DND-41 (cell line): Measurements from ENCODE around the gene VIT.
"Not testable (repeated sequence)": the region's sequence is repeated elsewhere in the genome, so short reads cannot be mapped to it uniquely, and the experiment has no call there.

ENCODE experiments used
- ATAC-seq: fragments of 200-7000 bp; cut with Tn5 transposase; 3 replicates; pipeline ENCODE4 v1.9.1; 2021; ENCODE audit warnings: low read depth; ENCODE audit not compliant: insufficient read depth
- DNase-seq: peaks from one replicate; pipeline ENCODE4 v3.0.0-alpha.2; 2020
- H2AFZ ChIP-seq: 2 replicates; pipeline ENCODE4 v1.6.0; 2012; ENCODE audit warnings: low read depth, low read length
- H3K27ac ChIP-seq: 2 replicates; pipeline ENCODE4 v1.5.1; 2012; ENCODE audit warnings: low read length, inconsistent platforms
- H3K27me3 ChIP-seq: fragments of 200-600 bp; sonication (generic); 2 replicates; pipeline ENCODE4 v1.6.0; 2012; ENCODE audit warnings: low read length, mild to moderate bottlenecking, inconsistent platforms; ENCODE audit not compliant: insufficient read depth, poor library complexity
- H3K36me3 ChIP-seq: 2 replicates; pipeline ENCODE4 v1.5.1; 2012; ENCODE audit warnings: low read length, inconsistent platforms; ENCODE audit not compliant: insufficient read depth
- H3K4me1 ChIP-seq: 2 replicates; pipeline ENCODE4 v1.5.1; 2012; ENCODE audit warnings: mild to moderate bottlenecking, low read length; ENCODE audit not compliant: insufficient read depth
- H3K4me2 ChIP-seq: 2 replicates; pipeline ENCODE4 v1.6.0; 2012; ENCODE audit warnings: mild to moderate bottlenecking, moderate library complexity, low read length, inconsistent platforms; ENCODE audit not compliant: insufficient read depth
- H3K4me3 ChIP-seq, 2 experiments: fragments of 200-600 bp in 1 of 2; shearing (Covaris generic) in 1 of 2; 2 replicates each; pipeline ENCODE4 v1.5.1; 2012 to 2016; ENCODE audit warnings: inconsistent platforms in 2 of 2, low read length in 2 of 2, mild to moderate bottlenecking in 2 of 2, low read depth in 1 of 2, moderate library complexity in 1 of 2
- H3K79me2 ChIP-seq: 2 replicates; pipeline ENCODE4 v1.6.0; 2012; ENCODE audit warnings: low read length, inconsistent platforms; ENCODE audit not compliant: insufficient read depth
- H3K9ac ChIP-seq: 2 replicates; pipeline ENCODE4 v1.6.0; 2012; ENCODE audit warnings: low read depth, mild to moderate bottlenecking, inconsistent platforms, low read length, moderate library complexity
- H3K9me3 ChIP-seq: 2 replicates; pipeline ENCODE4 v1.5.1; 2012; ENCODE audit warnings: low read length, moderate library complexity, mild to moderate bottlenecking, inconsistent platforms; ENCODE audit not compliant: insufficient read depth, severe bottlenecking
- H4K20me1 ChIP-seq: 2 replicates; pipeline ENCODE4 v1.6.0; 2012; ENCODE audit warnings: low read length; ENCODE audit not compliant: insufficient read depth
- EZH2 ChIP-seq: IDR thresholded peaks from 3 replicates; pipeline ENCODE4 v1.6.1; 2012; ENCODE audit warnings: borderline replicate concordance, low read depth, mild to moderate bottlenecking, moderate library complexity, low read length, inconsistent platforms; ENCODE audit not compliant: severe bottlenecking
- TF ChIP-seq, protein P1 (sequence below): IDR thresholded peaks from 2 replicates; pipeline ENCODE4 v1.5.1; 2012; ENCODE audit warnings: borderline replicate concordance, low read length, moderate library complexity, mild to moderate bottlenecking; ENCODE audit not compliant: poor library complexity, severe bottlenecking; ENCODE audit errors: extremely low read depth

The VIT gene

DNA sequence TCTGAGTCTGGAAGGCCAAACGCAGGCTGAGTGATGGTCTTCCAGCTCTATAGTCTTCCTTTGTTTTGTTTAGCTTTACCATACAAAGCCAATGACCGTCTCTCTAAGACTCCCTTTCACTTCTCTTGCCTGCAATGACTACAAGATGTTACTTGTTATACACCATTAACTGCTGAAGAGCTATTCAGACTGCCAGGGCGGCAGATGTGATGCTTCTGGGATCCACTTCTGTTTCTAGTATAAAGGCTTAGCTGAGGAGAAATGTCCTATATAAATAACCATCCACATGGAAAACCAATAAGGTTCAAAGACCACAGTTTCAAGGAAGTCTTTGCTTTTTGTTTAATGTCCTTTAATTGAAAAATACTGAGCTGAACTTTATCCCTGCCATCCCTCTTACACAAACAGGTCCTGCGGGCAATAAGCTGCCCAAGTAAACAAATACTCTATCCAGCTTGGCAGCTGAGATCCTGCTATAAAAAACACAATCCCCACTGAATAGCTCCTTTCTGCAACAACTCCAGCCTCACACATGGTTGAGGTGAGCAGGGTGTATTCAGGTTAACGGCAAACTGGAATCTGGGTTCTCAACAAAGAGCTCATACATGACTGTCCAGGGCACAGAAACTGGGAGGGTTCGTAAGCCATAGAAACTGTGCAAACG lies 124.6 kb downstream of the VIT start:
- DNase-seq = no peak
- Histone ChIP-seq H3K9me3 (no peaks in the 10 kb centered on the region), H2AFZ (no peak overlapping the region), H3K4me2 (no peak overlapping the region), H3K36me3 (no peaks in the 10 kb centered on the region), H3K4me3 (no peak overlapping the region), H3K79me2 (no peaks in the 10 kb centered on the region), H3K27me3 (no peaks in the 10 kb centered on the region), H3K27ac (no peak overlapping the region), H3K9ac (no peak overlapping the region), H4K20me1 (no peaks in the 10 kb centered on the region), H3K4me1 (no peaks in the 10 kb centered on the region)
- TF ChIP-seq, protein P1, sequence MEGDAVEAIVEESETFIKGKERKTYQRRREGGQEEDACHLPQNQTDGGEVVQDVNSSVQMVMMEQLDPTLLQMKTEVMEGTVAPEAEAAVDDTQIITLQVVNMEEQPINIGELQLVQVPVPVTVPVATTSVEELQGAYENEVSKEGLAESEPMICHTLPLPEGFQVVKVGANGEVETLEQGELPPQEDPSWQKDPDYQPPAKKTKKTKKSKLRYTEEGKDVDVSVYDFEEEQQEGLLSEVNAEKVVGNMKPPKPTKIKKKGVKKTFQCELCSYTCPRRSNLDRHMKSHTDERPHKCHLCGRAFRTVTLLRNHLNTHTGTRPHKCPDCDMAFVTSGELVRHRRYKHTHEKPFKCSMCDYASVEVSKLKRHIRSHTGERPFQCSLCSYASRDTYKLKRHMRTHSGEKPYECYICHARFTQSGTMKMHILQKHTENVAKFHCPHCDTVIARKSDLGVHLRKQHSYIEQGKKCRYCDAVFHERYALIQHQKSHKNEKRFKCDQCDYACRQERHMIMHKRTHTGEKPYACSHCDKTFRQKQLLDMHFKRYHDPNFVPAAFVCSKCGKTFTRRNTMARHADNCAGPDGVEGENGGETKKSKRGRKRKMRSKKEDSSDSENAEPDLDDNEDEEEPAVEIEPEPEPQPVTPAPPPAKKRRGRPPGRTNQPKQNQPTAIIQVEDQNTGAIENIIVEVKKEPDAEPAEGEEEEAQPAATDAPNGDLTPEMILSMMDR = no peak
- TF ChIP-seq EZH2 = no peak
- no peak for ATAC-seq

DNA sequence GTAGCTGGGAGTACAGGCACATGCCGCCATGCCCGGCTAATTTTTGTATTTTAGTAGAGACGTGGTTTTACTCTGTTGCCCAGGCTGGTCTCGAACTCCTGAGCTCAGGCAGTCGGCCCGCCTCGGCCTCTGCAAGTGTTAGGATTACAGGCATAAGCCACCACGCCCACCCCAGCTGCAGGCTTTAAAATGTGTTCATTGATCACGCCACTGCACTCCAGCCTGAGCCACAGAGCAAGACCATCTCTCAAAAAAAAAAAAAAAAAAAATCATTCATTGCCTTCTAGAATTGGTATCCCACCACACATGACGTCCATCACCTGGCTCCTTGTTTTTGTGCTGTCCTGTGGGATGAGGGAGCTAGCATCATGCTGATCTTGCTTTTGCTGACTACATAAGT lies 127.4 kb downstream of the VIT start:
- no peak overlapping the region for H3K4me2 ChIP-seq
- DNase-seq = no peak
- TF ChIP-seq, protein P1 = no peak
- TF ChIP-seq EZH2 = no peak

DNA sequence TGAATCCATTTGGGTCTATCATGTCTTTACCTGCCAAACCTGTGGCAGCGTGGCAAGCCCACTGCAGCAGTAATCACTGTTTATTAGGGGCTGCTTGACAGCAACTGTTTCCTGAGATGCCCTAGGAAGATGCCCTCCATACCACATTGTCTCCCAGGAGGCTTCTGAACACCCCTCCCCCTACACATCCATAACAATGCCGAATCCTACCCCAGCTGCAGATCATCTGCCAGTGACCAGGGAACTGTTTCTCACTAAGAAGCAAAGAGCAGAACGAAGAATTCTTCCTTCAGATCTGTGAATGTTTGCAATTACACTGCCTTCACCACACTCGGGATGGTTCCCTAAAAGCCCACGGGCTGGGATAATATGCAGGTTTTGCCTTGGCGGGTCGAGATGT lies 127.8 kb downstream of the VIT start:
- H3K27me3 ChIP-seq = no peaks in the 10 kb centered on the region
- ATAC-seq = no peak

More for the DNA sequence above, 127.4 kb downstream of the VIT start:
- H3K9ac ChIP-seq = no peak overlapping the region
- no peaks in the 10 kb centered on the region for H4K20me1 ChIP-seq
- H3K36me3 ChIP-seq = no peaks in the 10 kb centered on the region
- no peak for ATAC-seq
- H3K27ac ChIP-seq = no peak overlapping the region
- H3K4me3 ChIP-seq = no peak overlapping the region
- no peaks in the 10 kb centered on the region for H3K27me3 ChIP-seq
- H3K9me3 ChIP-seq = no peaks in the 10 kb centered on the region
- H3K4me1 ChIP-seq = no peaks in the 10 kb centered on the region
- H3K79me2 ChIP-seq = no peaks in the 10 kb centered on the region
- H2AFZ ChIP-seq = no peak overlapping the region

DNA sequence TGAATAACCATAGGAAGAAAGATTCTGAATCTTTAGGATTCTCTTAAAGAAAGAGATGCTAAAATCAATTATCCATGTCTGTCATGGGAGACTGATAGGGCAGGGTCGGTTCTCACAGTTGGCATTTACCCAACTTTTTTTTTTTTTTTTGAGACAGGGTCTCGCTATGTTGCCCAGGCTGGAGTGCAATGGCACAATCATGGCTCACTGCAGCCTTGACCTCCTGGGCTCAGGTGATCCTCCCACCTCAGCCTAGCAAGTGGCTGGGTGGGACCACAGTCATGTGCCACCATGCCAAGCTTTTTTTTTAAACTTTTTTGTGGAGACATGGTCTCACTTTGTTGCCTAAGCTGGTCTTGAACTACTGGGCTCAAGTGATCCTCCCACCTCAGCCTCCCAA lies 128.2 kb downstream of the VIT start:
- ATAC-seq, H4K20me1 ChIP-seq, H3K4me3 ChIP-seq, H3K27me3 ChIP-seq, H3K9ac ChIP-seq, H3K4me2 ChIP-seq, H3K79me2 ChIP-seq, H3K4me1 ChIP-seq, H3K9me3 ChIP-seq, H2AFZ ChIP-seq, H3K27ac ChIP-seq, DNase-seq, H3K36me3 ChIP-seq: not testable (repeated sequence)

More for the DNA sequence above, 127.8 kb downstream of the VIT start:
- no peak for DNase-seq
- Histone ChIP-seq H3K79me2 (no peaks in the 10 kb centered on the region), H4K20me1 (no peaks in the 10 kb centered on the region), H3K4me2 (no peak overlapping the region), H3K9ac (no peak overlapping the region), H2AFZ (no peak overlapping the region), H3K36me3 (no peaks in the 10 kb centered on the region), H3K4me1 (no peaks in the 10 kb centered on the region), H3K27ac (no peak overlapping the region), H3K9me3 (no peaks in the 10 kb centered on the region), H3K4me3 (no peak overlapping the region)
- TF ChIP-seq, protein P1 = no peak
- no peak for TF ChIP-seq EZH2
